ENCODE measurements around the gene PPP2R5C. TPM values are rescaled to one million over a fixed set of nuclear protein-coding genes. Genes with fewer than 3 reads are reported as not detected.

The PPP2R5C gene
- total and polyA plus RNA-seq, 12 donors, result 66.8 to 257 (median 222) TPM

- peaks cover 6 to 49% (median 40%) of the 10 kb centered on the region in 9 donors for H3K4me1 ChIP-seq
- 87 to 88% methylated on average over 9 of the region's 9 CpGs for WGBS, 2 donors
- H3K36me3 ChIP-seq, result no peaks in the 10 kb centered on the region
- TF ChIP-seq CTCF (IDR thresholded peaks at IDR 0.05), result no peak
- intact Hi-C loops (cut with DNase I), result loop anchor here in 8 of 10 donors (2.0 to 10.0 kb wide), 11 partner anchors 13 to 355 kb away; partner anchors contain the start of genes ZNF839 (in 3 of the 8), HSP90AA1 (in 1 of the 8) and PPP2R5C (in 1 of the 8)
- H3K9me3 ChIP-seq, result no peaks in the 10 kb centered on the region
- DNase-seq (no peak), ATAC-seq (no peak)
- H3K27ac ChIP-seq, result peak overlapping the region in 6 of 10 donors; percentile 7 to 74 (median 40)
- H3K4me3 ChIP-seq, result no peak overlapping the region
- H3K27me3 ChIP-seq, result no peaks in the 10 kb centered on the region
These were observed 200.4 kb downstream of the PPP2R5C start for GRCh38 chr14:101961746-101962502.

- H3K27me3 ChIP-seq, result no peaks in the 10 kb centered on the region
- intact Hi-C loops (cut with DNase I), result loop anchor here in 8 of 10 donors (2.0 to 10.0 kb wide), 10 partner anchors 14 to 355 kb away; partner anchors contain the start of genes ZNF839 (in 3 of the 8), HSP90AA1 (in 1 of the 8) and PPP2R5C (in 1 of the 8)
- peak in 2 of 8 donors; percentile 24 to 25 for ATAC-seq
- WGBS, 2 donors, result 34 to 37% methylated on average over 5 of the region's 5 CpGs
- H3K4me3 ChIP-seq, result no peak overlapping the region
- H3K36me3 ChIP-seq, result no peaks in the 10 kb centered on the region
- H3K4me1 ChIP-seq, result peaks cover 6 to 55% (median 46%) of the 10 kb centered on the region in 9 donors
- peak; percentile 68 to 73 for DNase-seq
- H3K9me3 ChIP-seq, result no peaks in the 10 kb centered on the region
- peak overlapping the region in 6 of 10 donors; percentile 7 to 74 (median 40) for H3K27ac ChIP-seq
- TF ChIP-seq CTCF (IDR thresholded peaks at IDR 0.05), result no peak
These were observed 201.0 kb downstream of the PPP2R5C start for GRCh38 chr14:101962503-101962874.

- H3K27ac ChIP-seq, result peak overlapping the region in 5 of 10 donors; percentile 7 to 74 (median 30)
- DNase-seq, result no peak
- WGBS, 2 donors, result 87 to 89% methylated on average over 5 of the region's 5 CpGs
- no peaks in the 10 kb centered on the region for H3K27me3 ChIP-seq
- ATAC-seq, result no peak
- TF ChIP-seq CTCF (IDR thresholded peaks at IDR 0.05), result no peak
- H3K4me1 ChIP-seq, result peaks cover 6 to 61% (median 51%) of the 10 kb centered on the region in 9 donors
- H3K4me3 ChIP-seq, result no peak overlapping the region
- no peaks in the 10 kb centered on the region for H3K36me3 ChIP-seq
- intact Hi-C loops (cut with DNase I), result loop anchor here in 8 of 10 donors (2.0 to 10.0 kb wide), 10 partner anchors 14 to 354 kb away; partner anchors contain the start of genes ZNF839 (in 3 of the 8), HSP90AA1 (in 1 of the 8) and PPP2R5C (in 1 of the 8)
- no peaks in the 10 kb centered on the region for H3K9me3 ChIP-seq
These were observed 201.5 kb downstream of the PPP2R5C start for GRCh38 chr14:101963052-101963451.

- Histone ChIP-seq H3K4me3 (peak overlapping the region in 7 of 10 donors; percentile 10 to 100 (median 99)), H3K4me1 (peaks cover 6 to 68% (median 54%) of the 10 kb centered on the region in 9 donors), H3K27ac (peak overlapping the region in 9 of 10 donors; percentile 27 to 98 (median 56)), H3K36me3 (peaks cover 0 to 6% (median 0%) of the 10 kb centered on the region in 9 donors), H3K27me3 (no peaks in the 10 kb centered on the region), H3K9me3 (no peaks in the 10 kb centered on the region)
- ATAC-seq, result peak in 3 of 8 donors; percentile 0 to 7 (median 2)
- no peak for TF ChIP-seq CTCF (IDR thresholded peaks at IDR 0.05)
- DNase-seq, result no peak
- WGBS, 2 donors, result 42 to 48% methylated on average over 19 to 20 of the region's 20 CpGs
- intact Hi-C loops (cut with DNase I), result loop anchor here in 8 of 10 donors (2.0 to 10.0 kb wide), 11 partner anchors 15 to 354 kb away; partner anchors contain the start of genes ZNF839 (in 3 of the 8), HSP90AA1 (in 2 of the 8) and PPP2R5C (in 1 of the 8)
These were observed 202.3 kb downstream of the PPP2R5C start for GRCh38 chr14:101963656-101964296.

Measured in heart right ventricle (tissue), 16 donors.